GM19035 (cell line): ENCODE results near the gene NRXN2.
"Not testable (repeated sequence)": the region's sequence is repeated elsewhere in the genome, so short reads cannot be mapped to it uniquely, and the experiment has no call there.

Source experiments
- ATAC-seq: cut with Tn5 transposase; IDR thresholded peaks from one replicate; pipeline ENCODE4 v1.9.1; 2021; ENCODE audit not compliant: unreplicated experiment

NRXN2 gene

DNA sequence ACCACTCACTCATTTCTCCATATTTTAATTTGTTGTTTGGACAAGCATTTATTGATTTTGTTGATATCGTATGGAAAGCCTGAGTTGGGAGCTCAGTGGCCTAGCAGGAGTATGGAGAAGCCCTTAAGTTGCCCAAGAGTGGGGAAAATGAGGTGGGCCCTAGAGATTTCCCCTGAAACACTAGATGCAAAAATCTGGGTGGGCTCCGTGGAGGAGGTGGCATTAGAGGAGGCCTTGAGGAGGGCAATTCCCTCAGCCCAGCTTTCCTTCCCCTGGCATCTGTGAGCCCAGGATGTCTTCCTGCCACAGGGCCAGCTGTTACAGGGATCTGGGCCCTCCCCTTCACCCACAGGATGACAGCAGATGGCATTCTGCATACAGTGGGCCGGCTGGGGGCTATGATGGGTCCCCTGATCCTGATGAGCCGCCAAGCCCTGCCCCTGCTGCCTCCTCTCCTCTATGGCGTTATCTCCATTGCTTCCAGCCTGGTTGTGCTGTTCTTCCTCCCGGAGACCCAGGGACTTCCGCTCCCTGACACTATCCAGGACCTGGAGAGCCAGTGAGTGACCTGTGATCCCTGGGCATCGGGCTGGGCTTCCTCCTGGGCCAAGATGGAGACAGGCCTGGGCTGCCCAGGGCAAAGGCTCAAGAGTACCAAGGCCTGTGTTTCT, 153.6 kb downstream of the NRXN2 start:
- no peak for ATAC-seq

DNA sequence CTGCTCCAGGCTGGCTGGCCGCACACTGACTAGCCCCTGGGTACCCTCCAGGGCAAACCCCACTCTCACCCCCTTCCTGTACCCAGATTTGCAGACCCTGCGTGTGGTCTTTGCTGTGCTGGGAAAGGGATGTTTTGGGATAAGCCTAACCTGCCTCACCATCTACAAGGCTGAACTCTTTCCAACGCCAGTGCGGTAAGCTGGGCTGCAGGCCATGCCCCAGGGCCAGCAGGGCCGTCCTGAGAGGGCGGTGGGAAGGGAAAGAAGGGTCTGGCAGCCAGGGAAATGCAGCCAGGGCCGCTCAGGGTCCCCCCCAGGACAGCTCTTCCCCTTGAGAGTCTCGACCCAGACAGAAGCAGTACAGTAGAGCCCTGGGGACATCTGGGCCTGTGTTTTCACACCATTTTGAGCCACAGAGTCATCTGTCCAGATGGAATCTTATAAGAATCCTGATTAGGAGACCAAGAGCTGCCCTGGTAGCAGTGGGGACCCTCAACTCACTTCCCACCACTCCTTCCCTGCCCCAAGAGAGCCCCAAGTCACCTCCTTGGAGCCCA, 154.3 kb downstream of the NRXN2 start:
- no peak for ATAC-seq

DNA sequence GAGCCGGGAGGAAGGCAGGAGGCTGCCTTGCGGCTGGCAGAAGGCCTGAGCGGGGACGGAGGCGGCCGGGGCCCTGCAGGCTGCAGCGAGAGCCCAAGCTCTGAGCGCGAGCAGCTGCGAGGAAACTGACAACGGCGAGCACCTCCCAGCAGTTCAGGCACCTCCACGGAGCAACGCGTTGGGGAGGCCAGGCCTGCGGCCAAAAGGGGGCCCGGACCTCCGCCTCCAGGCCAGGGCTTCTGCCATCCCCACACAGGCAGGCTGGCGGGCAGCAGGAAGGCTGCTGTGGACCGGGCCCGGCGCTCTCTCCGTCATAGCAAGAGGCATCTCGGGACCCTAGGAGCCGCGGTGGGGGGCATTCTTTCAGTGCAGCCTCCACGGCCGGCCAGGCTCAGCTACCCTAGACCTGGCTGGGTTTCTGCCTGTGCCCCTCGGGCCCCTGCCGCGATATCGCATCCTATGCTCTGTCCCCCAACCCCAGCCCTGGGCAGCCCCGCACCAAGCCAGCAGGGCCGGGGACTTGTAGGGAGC, 154.9 kb downstream of the NRXN2 start:
- no peak for ATAC-seq

DNA sequence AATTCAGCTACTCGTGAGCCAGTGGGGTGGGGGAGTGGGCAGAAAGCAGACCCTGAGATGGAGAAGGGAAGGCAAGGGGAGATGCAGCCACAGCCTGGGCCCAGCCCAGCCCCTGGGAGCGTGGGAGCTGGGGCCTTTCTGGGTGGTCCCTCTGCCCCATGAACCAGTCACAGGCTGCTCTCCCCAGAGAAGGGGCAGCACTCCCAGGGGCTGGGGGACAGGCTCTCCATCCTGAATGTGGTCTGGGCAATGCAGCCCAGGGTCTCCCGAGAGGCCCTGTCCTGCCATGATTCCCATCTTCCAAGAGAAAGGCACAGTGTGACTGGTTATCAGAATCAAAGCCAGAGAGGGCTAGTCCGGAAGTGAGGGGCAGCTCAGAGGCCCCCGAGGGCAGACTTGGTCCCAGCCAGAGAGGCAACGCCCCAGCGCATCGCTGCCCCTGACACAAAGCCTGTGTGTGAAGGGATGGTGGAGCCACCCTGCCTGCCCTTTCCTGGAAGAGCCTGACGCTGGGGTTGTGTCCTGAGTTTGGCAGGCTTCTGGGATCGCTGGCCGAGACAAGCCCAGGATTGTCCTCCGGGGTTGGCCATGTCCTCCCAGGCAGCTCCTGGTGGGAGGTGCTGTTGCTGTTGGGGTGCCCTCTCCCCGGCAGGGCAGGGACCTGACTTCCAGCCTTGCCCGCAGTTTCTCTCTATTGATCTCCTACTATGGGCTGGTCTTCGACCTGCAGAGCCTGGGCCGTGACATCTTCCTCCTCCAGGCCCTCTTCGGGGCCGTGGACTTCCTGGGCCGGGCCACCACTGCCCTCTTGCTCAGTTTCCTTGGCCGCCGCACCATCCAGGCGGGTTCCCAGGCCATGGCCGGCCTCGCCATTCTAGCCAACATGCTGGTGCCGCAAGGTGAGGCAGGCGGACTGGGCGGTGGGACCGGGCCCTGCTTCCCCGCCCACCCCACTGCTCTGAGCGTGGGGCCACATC, 155.8 kb downstream of the NRXN2 start:
- ATAC-seq, result no peak

GRCh38 chr11:64566042-64566914, 156.7 kb downstream of the NRXN2 start:
- ATAC-seq, result no peak

- ATAC-seq, result no peak
Measured at GRCh38 chr11:64564947-64565889, 157.8 kb downstream of the NRXN2 start.

- no peak for ATAC-seq
Measured at GRCh38 chr11:64564419-64564818, 158.6 kb downstream of the NRXN2 start.

GRCh38 chr11:64563966-64564365, 159.0 kb downstream of the NRXN2 start:
- no peak for ATAC-seq

DNA sequence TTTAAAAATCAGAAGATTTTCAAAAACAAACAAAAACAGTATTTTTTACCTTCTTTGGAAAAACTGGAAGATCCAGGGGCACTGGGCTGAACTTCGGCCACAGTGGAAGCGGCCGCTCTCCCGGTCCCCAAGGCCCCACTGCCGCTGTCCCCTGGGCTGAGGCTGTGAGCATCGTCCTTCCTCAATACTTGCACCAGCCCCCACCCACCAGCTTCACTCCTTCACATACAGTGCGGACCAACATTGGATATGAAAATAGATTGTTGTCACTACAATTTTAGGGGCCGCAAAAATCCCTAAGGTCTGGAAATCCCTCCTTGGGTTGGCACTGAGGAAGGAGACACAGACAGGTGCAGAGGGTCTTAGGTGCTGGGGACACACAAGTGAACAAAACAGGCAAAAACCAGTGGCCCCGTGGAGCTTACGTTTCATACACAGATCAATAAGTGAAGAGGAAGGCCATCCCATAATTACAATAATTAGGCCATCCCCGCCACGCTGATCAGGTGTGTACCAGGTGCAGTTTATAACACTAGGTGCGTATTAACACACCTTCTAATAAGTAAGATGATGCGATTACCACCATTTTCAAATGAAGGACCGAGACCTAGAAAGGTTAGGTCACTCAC, 160.2 kb downstream of the NRXN2 start:
- ATAC-seq, result no peak

- no peak for ATAC-seq
Measured at GRCh38 chr11:64561984-64562722, 160.8 kb downstream of the NRXN2 start.

DNA sequence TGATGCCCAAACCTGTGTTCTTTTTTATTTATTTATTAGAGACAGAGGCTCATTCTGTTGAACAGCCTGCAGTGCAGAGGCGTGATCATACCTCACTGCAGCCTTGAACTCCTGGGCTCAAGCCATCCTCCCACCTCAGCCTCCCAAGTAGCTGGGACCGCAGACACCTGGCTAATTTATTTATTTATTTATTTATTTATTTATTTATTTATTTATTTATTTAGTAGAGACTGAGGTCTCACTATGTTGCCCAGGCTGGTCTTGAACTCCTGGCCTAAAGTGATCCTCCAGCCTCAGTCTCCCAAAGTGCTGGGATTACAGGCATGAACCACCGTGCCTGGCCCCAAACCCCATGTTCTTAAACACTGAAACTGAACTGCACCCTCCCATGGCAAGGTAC, 161.6 kb downstream of the NRXN2 start:
- ATAC-seq, result not testable (repeated sequence)

DNA sequence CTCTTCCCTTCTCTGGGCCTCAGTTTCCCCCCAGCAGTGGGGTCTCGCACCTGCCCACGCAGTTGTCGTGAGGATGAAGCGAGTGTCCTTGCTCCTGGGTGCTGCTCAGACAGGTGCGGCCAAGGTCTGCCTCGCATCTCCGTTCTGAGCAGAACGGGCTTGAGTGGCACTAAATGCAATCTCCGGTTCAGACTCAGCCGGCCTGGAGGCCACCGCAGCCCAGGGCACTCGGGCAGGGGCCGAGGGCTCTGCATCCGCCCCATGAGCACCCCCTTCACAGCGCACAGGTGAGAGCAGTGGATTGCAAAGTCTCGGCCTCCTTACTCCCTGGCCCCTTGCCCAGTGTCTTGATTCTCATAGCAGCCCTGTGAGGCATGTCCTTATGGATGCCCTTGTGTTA, 162.1 kb downstream of the NRXN2 start:
- ATAC-seq, result no peak

DNA sequence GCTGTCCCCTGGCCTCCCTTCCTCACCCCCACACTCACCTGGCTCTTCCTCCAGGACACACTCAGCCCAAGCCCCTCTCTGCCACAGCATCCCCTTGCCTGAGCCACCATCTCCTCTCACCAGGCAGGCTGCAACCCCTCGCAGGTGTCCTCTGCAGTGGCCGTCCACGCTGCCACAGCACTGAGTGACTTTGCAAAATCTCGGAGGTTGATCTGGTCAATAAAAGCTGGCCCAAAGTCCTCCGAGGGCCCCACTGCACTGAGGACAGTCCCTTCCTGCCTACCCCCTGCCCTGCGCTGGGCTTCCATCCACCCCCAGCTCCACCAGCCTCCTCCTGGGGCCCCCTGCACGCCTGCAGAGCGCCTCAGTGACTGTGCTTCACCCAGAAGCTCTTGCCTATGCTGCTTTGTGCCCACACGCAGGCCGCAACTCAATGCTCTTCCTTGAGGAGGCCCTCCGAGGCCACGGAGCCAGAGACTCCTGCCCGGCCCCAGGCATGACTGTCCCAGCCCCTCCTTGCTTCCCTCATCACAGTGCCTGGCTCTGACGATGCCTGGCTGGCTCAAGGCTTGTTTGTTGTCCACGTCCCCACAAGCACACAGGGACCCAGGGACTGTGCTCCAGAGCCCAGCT, 162.7 kb downstream of the NRXN2 start:
- no peak for ATAC-seq

DNA sequence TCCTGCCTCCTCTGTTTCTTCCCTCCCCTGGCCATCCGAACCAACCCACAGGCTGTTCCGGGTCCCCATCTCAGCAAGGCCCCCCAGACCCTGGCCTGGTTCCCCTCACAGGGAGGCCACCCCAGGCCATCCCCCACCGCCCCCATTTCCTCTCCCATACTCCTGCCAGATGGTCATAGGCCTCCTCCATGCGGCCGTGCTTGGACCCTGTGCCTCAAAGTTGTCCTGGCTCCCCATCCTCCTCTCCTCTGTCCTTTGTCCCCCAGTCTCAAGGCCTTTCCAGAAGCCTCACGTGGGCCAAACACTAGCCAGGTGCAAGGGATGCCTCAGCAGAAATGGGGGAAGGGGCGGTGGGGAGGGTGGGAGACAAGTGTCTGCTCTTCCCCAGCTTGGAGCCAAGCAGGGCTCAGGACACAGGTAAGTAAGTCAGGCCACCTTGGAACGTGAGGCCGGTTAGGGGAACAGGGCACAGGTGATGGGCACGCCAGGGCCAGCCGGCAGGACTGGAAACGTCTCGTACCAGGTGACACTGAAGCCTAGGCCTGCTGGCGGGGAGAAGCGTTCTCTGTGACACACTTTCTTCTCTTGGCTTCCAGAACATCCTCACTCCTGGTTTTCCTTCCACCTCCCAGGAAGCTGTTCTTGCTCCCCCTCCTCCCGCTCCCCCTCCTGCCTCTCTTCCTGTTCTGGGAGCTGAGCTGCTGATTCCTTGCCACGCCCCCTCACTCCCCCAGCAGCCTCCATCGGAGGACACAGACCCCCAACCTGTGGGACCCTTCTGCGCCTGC, 163.5 kb downstream of the NRXN2 start:
- no peak for ATAC-seq

DNA sequence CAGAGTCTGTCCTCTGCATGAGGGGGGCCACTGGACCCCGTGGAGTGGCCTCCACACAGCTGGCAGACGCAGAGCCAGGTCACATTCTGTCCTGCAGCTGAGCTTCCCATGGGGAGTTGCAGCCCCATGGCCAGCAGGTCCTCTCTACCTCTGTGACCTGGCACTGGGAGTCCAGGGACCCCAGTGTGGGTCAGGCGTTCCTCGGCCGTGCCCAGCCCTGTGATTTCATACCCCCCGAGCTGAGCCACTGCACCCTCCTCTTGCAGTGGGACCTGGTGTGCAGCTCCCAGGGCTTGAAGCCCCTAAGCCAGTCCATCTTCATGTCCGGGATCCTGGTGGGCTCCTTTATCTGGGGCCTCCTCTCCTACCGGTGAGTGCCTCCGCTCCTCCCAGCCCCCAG, 164.1 kb downstream of the NRXN2 start:
- ATAC-seq, result no peak

GRCh38 chr11:64558065-64558745, 164.8 kb downstream of the NRXN2 start:
- no peak for ATAC-seq
